GM23338 (cell line): Measurements from ENCODE around the gene CFAP92. TPM values are rescaled to one million over a fixed set of nuclear protein-coding genes. Genes with fewer than 3 reads are reported as not detected.
A peak's percentile ranks its signal among the peaks of the same experiment; 100 is the strongest.

Experiments
- ATAC-seq: fragments of 200-7000 bp; cut with Tn5 transposase; 3 replicates; pipeline ENCODE4 v1.9.1; 2020
- DNase-seq: peaks from one replicate; pipeline ENCODE4 v3.0.0-alpha.2; 2015; ENCODE audit warnings: low spot score
- H2AFZ ChIP-seq: fragments of 200-600 bp; sonication (generic); 2 replicates; pipeline ENCODE4 v1.8.0; 2016; ENCODE audit warnings: antibody characterized with exemption, mild to moderate bottlenecking, moderate library complexity
- H3F3A ChIP-seq: fragments of 200-600 bp; sonication (generic); replicated peaks from 2 replicates; pipeline ENCODE4 v1.8.0; 2017; ENCODE audit warnings: antibody characterized with exemption, mixed run types, low read depth
- H3K27ac ChIP-seq: fragments of 200-600 bp; sonication (generic); 2 replicates; pipeline ENCODE4 v1.6.1; 2016; ENCODE audit warnings: low read depth
- H3K27me3 ChIP-seq: fragments of 200-600 bp; sonication (generic); 2 replicates; pipeline ENCODE4 v1.8.0; 2016; ENCODE audit warnings: mild to moderate bottlenecking, mixed run types, moderate library complexity; ENCODE audit not compliant: insufficient read depth
- H3K36me3 ChIP-seq: fragments of 200-600 bp; sonication (generic); 2 replicates; pipeline ENCODE4 v1.8.0; 2016; ENCODE audit warnings: mild to moderate bottlenecking; ENCODE audit not compliant: insufficient read depth
- H3K4me1 ChIP-seq: fragments of 200-600 bp; sonication (generic); 2 replicates; pipeline ENCODE4 v1.8.0; 2016; ENCODE audit warnings: mild to moderate bottlenecking, moderate library complexity; ENCODE audit not compliant: insufficient read depth
- H3K4me2 ChIP-seq: fragments of 200-600 bp; sonication (generic); 2 replicates; pipeline ENCODE4 v1.7.1; 2017; ENCODE audit warnings: mixed run types
- H3K4me3 ChIP-seq: fragments of 200-600 bp; sonication (generic); 2 replicates; pipeline ENCODE4 v1.6.1; 2016; ENCODE audit warnings: mixed run types
- H3K79me2 ChIP-seq: fragments of 200-600 bp; sonication (generic); replicated peaks from 2 replicates; pipeline ENCODE4 v1.8.0; 2017; ENCODE audit warnings: mild to moderate bottlenecking; ENCODE audit not compliant: insufficient read depth
- H3K9me2 ChIP-seq: fragments of 200-600 bp; sonication (generic); 2 replicates; pipeline ENCODE4 v1.8.0; 2017; ENCODE audit not compliant: insufficient read depth
- H4K20me1 ChIP-seq: fragments of 200-600 bp; sonication (generic); replicated peaks from 2 replicates; pipeline ENCODE4 v1.8.0; 2017; ENCODE audit warnings: mild to moderate bottlenecking; ENCODE audit not compliant: insufficient read depth
- H3K27ac Mint-ChIP-seq: 2 replicates; pipeline ENCODE4 v1.8.0; 2020; ENCODE audit warnings: inconsistent platforms, mild to moderate bottlenecking, moderate library complexity, mixed read lengths
- H3K27me3 Mint-ChIP-seq: 3 replicates; pipeline ENCODE4 v1.8.0; 2022; ENCODE audit warnings: low read depth, mild to moderate bottlenecking, moderate library complexity, mixed read lengths, inconsistent platforms; ENCODE audit not compliant: insufficient read depth, poor library complexity
- H3K36me3 Mint-ChIP-seq: 3 replicates; pipeline ENCODE4 v1.8.0; 2021; ENCODE audit warnings: low read depth, mild to moderate bottlenecking, inconsistent platforms, moderate library complexity, mixed read lengths
- H3K4me1 Mint-ChIP-seq: 3 replicates; pipeline ENCODE4 v1.8.0; 2020; ENCODE audit warnings: mild to moderate bottlenecking, inconsistent platforms, mixed read lengths
- H3K4me3 Mint-ChIP-seq: 3 replicates; pipeline ENCODE4 v1.8.0; 2021; ENCODE audit warnings: moderate library complexity, mild to moderate bottlenecking, inconsistent platforms, mixed read lengths
- H3K9me3 Mint-ChIP-seq: 3 replicates; pipeline ENCODE4 v1.8.0; 2020; ENCODE audit warnings: moderate library complexity, mild to moderate bottlenecking, inconsistent platforms, mixed read lengths
- CREB1 ChIP-seq: fragments of 250-450 bp; sonication (Bioruptor Pico); IDR thresholded peaks from 2 replicates; pipeline ENCODE4 v1.5.0; 2020; ENCODE audit warnings: low read depth, mild to moderate bottlenecking, moderate library complexity
- ETS1 ChIP-seq: IDR thresholded peaks from 2 replicates; pipeline ENCODE4 v1.6.1; 2016; ENCODE audit warnings: antibody characterized with exemption
- EZH2 ChIP-seq: fragments of 200-600 bp; sonication (generic); IDR thresholded peaks from one replicate; pipeline ENCODE4 v1.8.0; 2017; ENCODE audit warnings: antibody characterized with exemption, mild to moderate bottlenecking, low read depth; ENCODE audit not compliant: unreplicated experiment
- EZH2phosphoT487 ChIP-seq: fragments of 200-600 bp; sonication (generic); IDR thresholded peaks from one replicate; pipeline ENCODE4 v1.8.1; 2018; ENCODE audit warnings: antibody characterized with exemption; ENCODE audit not compliant: unreplicated experiment
- NANOG ChIP-seq: IDR thresholded peaks from 2 replicates; pipeline ENCODE4 v1.6.1; 2016; ENCODE audit warnings: antibody characterized with exemption, borderline replicate concordance
- REST ChIP-seq: IDR thresholded peaks from one replicate; pipeline ENCODE4 v1.6.1; 2018; ENCODE audit warnings: antibody characterized with exemption; ENCODE audit not compliant: unreplicated experiment
- ZNF114 ChIP-seq: fragments of 250-450 bp; sonication (Bioruptor Pico); IDR thresholded peaks from 2 replicates; pipeline ENCODE4 v1.5.0; 2020; ENCODE audit warnings: mild to moderate bottlenecking, moderate library complexity
- polyA plus RNA-seq: library from polyadenylated mRNA; unstranded; fragments of >200 nt; fragmentation: Nextera tagmentation; extraction: Ambion mirVana; gene quantifications from 2 replicates; pipeline ENCODE4 v1.2.1, GENCODE V29; 2016
- total RNA-seq: library from RNA; depleted of rRNA; stranded (reverse); fragments of >200 nt; shearing (Covaris generic); gene quantifications from 2 replicates; pipeline ENCODE4 v1.2.3, GENCODE V29; 2014
- TF ChIP-seq, protein P1 (sequence below), 2 experiments: fragments of 200-600 bp in 1 of 2; sonication (generic) in 1 of 2; conservative IDR thresholded peaks; 2 replicates each; pipeline versions ENCODE4 v1.5.1 to v1.6.1; 2016 to 2017; ENCODE audit warnings: antibody characterized with exemption in 2 of 2, low read depth in 2 of 2, mild to moderate bottlenecking in 2 of 2, moderate library complexity in 1 of 2

CFAP92 gene
- total and polyA plus RNA-seq, 2 experiments from 2014 or later, result 1.6 to 2.3 TPM

GRCh38 chr3:128969993-128970739, 23.7 kb downstream of the CFAP92 start:
- H3K79me2 ChIP-seq, result no peaks in the 10 kb centered on the region
- H3K4me1 ChIP-seq, result no peaks in the 10 kb centered on the region
- H3K36me3 ChIP-seq, result no peaks in the 10 kb centered on the region
- TF ChIP-seq, protein P1, sequence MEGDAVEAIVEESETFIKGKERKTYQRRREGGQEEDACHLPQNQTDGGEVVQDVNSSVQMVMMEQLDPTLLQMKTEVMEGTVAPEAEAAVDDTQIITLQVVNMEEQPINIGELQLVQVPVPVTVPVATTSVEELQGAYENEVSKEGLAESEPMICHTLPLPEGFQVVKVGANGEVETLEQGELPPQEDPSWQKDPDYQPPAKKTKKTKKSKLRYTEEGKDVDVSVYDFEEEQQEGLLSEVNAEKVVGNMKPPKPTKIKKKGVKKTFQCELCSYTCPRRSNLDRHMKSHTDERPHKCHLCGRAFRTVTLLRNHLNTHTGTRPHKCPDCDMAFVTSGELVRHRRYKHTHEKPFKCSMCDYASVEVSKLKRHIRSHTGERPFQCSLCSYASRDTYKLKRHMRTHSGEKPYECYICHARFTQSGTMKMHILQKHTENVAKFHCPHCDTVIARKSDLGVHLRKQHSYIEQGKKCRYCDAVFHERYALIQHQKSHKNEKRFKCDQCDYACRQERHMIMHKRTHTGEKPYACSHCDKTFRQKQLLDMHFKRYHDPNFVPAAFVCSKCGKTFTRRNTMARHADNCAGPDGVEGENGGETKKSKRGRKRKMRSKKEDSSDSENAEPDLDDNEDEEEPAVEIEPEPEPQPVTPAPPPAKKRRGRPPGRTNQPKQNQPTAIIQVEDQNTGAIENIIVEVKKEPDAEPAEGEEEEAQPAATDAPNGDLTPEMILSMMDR (conservative IDR thresholded peaks at IDR 0.05; ENCODE audit: low read depth in 2 of 2), result peak; percentile 87 to 99
- no peak for TF ChIP-seq NANOG
- no peaks in the 10 kb centered on the region for H3K9me2 ChIP-seq
- Mint-ChIP-seq H3K36me3 (no peaks in the 10 kb centered on the region), H3K27me3 (peaks cover under 1% of the 10 kb centered on the region), H3K27ac (no peak overlapping the region), H3K4me3 (no peak overlapping the region), H3K9me3 (no peaks in the 10 kb centered on the region; the same call in 2 of the 3 replicates), H3K4me1 (peaks cover 4% of the 10 kb centered on the region; the same call in 1 of the 3 replicates)
- H3F3A ChIP-seq, result no peaks in the 10 kb centered on the region
- peak; percentile 78 for DNase-seq
- H4K20me1 ChIP-seq, result no peaks in the 10 kb centered on the region
- no peak overlapping the region for H3K4me3 ChIP-seq
- no peak overlapping the region for H3K4me2 ChIP-seq
- H3K27me3 ChIP-seq, result no peaks in the 10 kb centered on the region
- peak; percentile 84 for ATAC-seq
- H2AFZ ChIP-seq, result no peak overlapping the region
- no peak overlapping the region for H3K27ac ChIP-seq

- H3K27me3 ChIP-seq, result no peaks in the 10 kb centered on the region
- no peak for ATAC-seq
- H3K36me3 ChIP-seq, result no peaks in the 10 kb centered on the region
- Mint-ChIP-seq H3K27ac (no peak overlapping the region), H3K27me3 (peaks cover 3% of the 10 kb centered on the region), H3K9me3 (no peaks in the 10 kb centered on the region), H3K4me1 (peaks cover 4% of the 10 kb centered on the region; the same call in 1 of the 3 replicates), H3K4me3 (no peak overlapping the region), H3K36me3 (no peaks in the 10 kb centered on the region)
- H3K4me1 ChIP-seq, result no peaks in the 10 kb centered on the region
- no peaks in the 10 kb centered on the region for H4K20me1 ChIP-seq
- DNase-seq, result no peak
- H3K9me2 ChIP-seq, result no peaks in the 10 kb centered on the region
- no peak overlapping the region for H3K4me2 ChIP-seq
- no peak overlapping the region for H2AFZ ChIP-seq
- no peak overlapping the region for H3K27ac ChIP-seq
- no peaks in the 10 kb centered on the region for H3F3A ChIP-seq
- no peak overlapping the region for H3K4me3 ChIP-seq
- H3K79me2 ChIP-seq, result no peaks in the 10 kb centered on the region
- TF ChIP-seq REST, result no peak
- no peak for TF ChIP-seq ZNF114 (CRISPR knock-in tag)
- TF ChIP-seq ETS1, result no peak
- TF ChIP-seq EZH2phosphoT487, result no peak
- TF ChIP-seq NANOG, result no peak
- TF ChIP-seq, protein P1 (conservative IDR thresholded peaks at IDR 0.05; ENCODE audit: low read depth in 2 of 2), result no peak
- TF ChIP-seq CREB1 (CRISPR knock-in tag), result no peak
- TF ChIP-seq EZH2, result no peak
Measured at GRCh38 chr3:128967748-128968355, 26.0 kb downstream of the CFAP92 start.
